Fibroblast of lung (primary cell): ENCODE data around the gene NODAL.

Source experiments
- CTCF ChIP-seq, 2 donors: IDR thresholded peaks in 1 of 2; conservative IDR thresholded peaks in 1 of 2; 1 replicate in 1 of 2; 2 replicates in 1 of 2; pipeline ENCODE4 v1.5.1; 2011 to 2012; ENCODE audit warnings: low read length in 2 of 2, control low read depth in 1 of 2, inconsistent platforms in 1 of 2, low read depth in 1 of 2, mild to moderate bottlenecking in 1 of 2
- EZH2 ChIP-seq: IDR thresholded peaks from 2 replicates; pipeline ENCODE4 v1.5.1; 2012; ENCODE audit warnings: low read length, control low read depth, mild to moderate bottlenecking; ENCODE audit errors: missing control alignments

- TF ChIP-seq EZH2 (no peak), CTCF (conservative IDR thresholded peaks at IDR 0.05 in 1 of 2, IDR thresholded peaks at IDR 0.05 in 1 of 2; ENCODE audit: low read depth in 1 of 2, low read length in 2 of 2) (peak; percentile 88 to 92)
These were observed 20.2 kb upstream of the NODAL start for GRCh38 chr10:70461397-70462348.
